GM18907 (cell line): ENCODE data around the gene RARS1.
"Not testable (repeated sequence)": the region's sequence is repeated elsewhere in the genome, so short reads cannot be mapped to it uniquely, and the experiment has no call there.

Experiments used
- ATAC-seq: cut with Tn5 transposase; IDR thresholded peaks from one replicate; pipeline ENCODE4 v1.9.1; 2021; ENCODE audit warnings: mild to moderate bottlenecking, moderate library complexity; ENCODE audit not compliant: unreplicated experiment

The RARS1 gene

GRCh38 chr5:168480601-168481000 lies 5.7 kb upstream of the RARS1 start:
- no peak for ATAC-seq

- ATAC-seq = peak; percentile 98
Measured at GRCh38 chr5:168481330-168481788, 4.9 kb upstream of the RARS1 start.

- no peak for ATAC-seq
Measured at GRCh38 chr5:168482361-168482760, 3.9 kb upstream of the RARS1 start.

GRCh38 chr5:168489059-168489458 lies 2.8 kb downstream of the RARS1 start:
- no peak for ATAC-seq

- no peak for ATAC-seq
Measured at GRCh38 chr5:168494057-168494555, 7.8 kb downstream of the RARS1 start.

- no peak for ATAC-seq
Measured at GRCh38 chr5:168502563-168503237, 16.4 kb downstream of the RARS1 start.

- ATAC-seq = no peak
Measured at GRCh38 chr5:168513861-168514428, 27.7 kb downstream of the RARS1 start.

GRCh38 chr5:168525856-168526255 lies 39.6 kb downstream of the RARS1 start:
- no peak for ATAC-seq

- no peak for ATAC-seq
Measured at GRCh38 chr5:168527756-168528295, 41.6 kb downstream of the RARS1 start.

- no peak for ATAC-seq
Measured at GRCh38 chr5:168528521-168529373, 42.5 kb downstream of the RARS1 start, which contains the start of gene FBLL1. TSS of gene FBLL1 (plus strand) at chr5:168529305. CDS start at chr5:168529505, 200 bp downstream.

- ATAC-seq = no peak
Measured at GRCh38 chr5:168529374-168530234, 43.3 kb downstream of the RARS1 start.

- no peak for ATAC-seq
Measured at GRCh38 chr5:168530621-168531150, 44.4 kb downstream of the RARS1 start.

GRCh38 chr5:168531191-168531590 lies 44.9 kb downstream of the RARS1 start:
- no peak for ATAC-seq

- no peak for ATAC-seq
Measured at GRCh38 chr5:168531987-168532864, 46.0 kb downstream of the RARS1 start.

GRCh38 chr5:168534351-168534750 lies 48.1 kb downstream of the RARS1 start:
- not testable (repeated sequence) for ATAC-seq

GRCh38 chr5:168537176-168537575 lies 50.9 kb downstream of the RARS1 start:
- no peak for ATAC-seq

- no peak for ATAC-seq
Measured at GRCh38 chr5:168549554-168549953, 63.3 kb downstream of the RARS1 start.

- ATAC-seq = no peak
Measured at GRCh38 chr5:168550656-168551055, 64.4 kb downstream of the RARS1 start.

GRCh38 chr5:168552146-168552545 lies 65.9 kb downstream of the RARS1 start:
- ATAC-seq = no peak
